ENCODE results near the gene CCL14. TPM values are rescaled to one million over a fixed set of nuclear protein-coding genes. Genes with fewer than 3 reads are reported as not detected.

CCL14 gene
- total RNA-seq, 4 donors from 2014 or later, result 6.3 to 8.3 (median 6.7) TPM

DNA sequence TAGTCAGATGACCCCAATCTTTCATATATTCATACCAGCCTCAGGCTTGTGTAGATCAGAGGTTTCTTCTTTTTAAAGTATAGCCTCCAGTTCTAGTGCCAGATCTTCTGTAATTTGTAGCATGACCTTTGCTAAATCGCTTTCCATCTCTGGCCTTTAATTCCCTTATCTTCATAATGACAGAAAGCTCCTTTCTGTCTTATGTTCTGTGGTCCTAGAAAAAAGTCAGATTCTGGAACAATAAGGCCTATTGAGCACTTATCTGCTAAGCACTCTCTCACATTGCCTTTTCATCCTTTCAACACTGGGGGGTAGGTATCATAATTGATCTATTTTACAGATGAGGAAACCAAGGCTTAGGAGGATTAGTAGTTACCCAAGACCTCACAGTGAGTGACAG is 14.5 kb downstream of the CCL14 start:
- DNase-seq, result no peak
- Histone ChIP-seq H3K9me3 (no peaks in the 10 kb centered on the region), H3K27me3 (no peaks in the 10 kb centered on the region), H3K36me3 (no peaks in the 10 kb centered on the region), H3K27ac (no peak overlapping the region), H3K4me3 (no peak overlapping the region), H3K4me1 (peaks cover 0 to 19% (median 0%) of the 10 kb centered on the region in 4 donors)
- TF ChIP-seq CTCF (IDR thresholded peaks at IDR 0.05), result no peak
- TF ChIP-seq POLR2A (IDR thresholded peaks at IDR 0.05), result no peak

DNA sequence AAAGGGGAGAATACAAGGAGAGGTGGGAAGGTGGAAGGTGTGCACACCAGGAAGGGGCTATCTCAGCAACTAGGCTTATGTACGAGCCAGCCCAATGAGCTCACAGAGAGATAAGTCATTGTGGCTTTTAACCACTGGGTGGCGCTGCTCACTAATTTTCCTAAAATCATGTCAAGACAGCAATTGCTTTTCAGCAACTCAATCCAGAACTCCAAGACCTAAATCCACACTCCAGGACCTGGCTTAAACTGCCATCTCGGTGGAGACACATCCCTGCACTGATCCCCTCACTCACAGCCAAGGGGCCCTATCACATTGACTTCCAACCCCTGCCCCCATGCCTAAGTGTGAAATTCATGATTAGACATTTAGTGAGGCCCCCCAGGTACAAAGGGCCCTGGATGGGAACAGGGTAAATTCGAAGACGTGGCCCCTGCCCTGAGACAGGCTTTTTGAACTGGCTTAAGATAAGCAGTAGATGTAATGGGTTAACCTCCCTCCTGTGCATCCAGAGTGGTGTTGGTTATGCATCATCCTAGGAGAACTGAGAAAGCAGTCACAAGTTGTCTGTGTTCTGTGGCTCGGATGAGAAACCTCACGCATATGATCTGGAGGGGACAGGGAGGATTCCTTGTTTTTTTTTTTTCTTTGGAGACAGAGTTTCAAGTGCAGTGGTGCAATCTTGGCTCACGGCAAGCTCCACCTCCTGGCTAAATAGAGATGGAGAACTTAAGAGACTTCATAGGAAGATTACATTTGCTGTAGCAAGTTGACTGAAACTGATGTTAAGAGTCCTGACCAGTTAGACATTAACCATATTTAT is 16.8 kb downstream of the CCL14 start:
- H3K4me3 ChIP-seq, result no peak overlapping the region
- H3K9me3 ChIP-seq, result no peaks in the 10 kb centered on the region
- DNase-seq, result peak; percentile 61 to 93 (median 73)
- peak overlapping the region in 1 of 4 donors; percentile 29 for H3K27ac ChIP-seq
- TF ChIP-seq CTCF (IDR thresholded peaks at IDR 0.05) (peak; percentile 75 to 93 (median 88)), POLR2A (IDR thresholded peaks at IDR 0.05) (no peak)
- H3K4me1 ChIP-seq, result peaks cover 0 to 19% (median 0%) of the 10 kb centered on the region in 4 donors
- H3K27me3 ChIP-seq, result no peaks in the 10 kb centered on the region
- H3K36me3 ChIP-seq, result no peaks in the 10 kb centered on the region

DNA sequence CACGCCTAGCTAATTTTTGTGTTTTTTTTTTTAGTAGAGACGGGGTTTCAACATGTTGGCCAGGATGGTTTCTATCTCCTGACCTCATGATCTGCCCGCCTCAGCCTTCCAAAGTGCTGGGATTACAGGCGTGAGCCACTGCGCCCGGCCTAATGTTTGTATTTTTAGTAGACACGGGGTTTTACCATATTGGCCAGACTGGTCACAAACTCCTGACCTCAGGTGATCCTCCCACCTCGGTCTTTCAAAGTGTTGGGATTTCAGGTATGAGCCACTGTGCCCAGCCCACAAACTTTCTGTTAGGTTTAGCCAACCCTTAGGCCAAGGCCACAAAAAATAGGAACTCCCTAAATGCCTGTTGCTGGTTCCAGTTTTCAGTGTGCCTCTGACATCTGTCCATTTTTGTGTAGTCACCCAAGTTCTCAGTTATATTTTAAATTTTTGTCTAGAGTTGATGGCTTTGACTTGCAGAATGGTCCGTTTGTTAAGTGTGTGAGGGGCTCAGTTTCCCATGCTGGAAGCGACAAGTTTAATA is 17.9 kb downstream of the CCL14 start:
- H3K9me3 ChIP-seq, result no peaks in the 10 kb centered on the region
- DNase-seq, result no peak
- H3K4me3 ChIP-seq, result no peak overlapping the region
- peaks cover 0 to 16% (median 0%) of the 10 kb centered on the region in 4 donors for H3K4me1 ChIP-seq
- TF ChIP-seq POLR2A (IDR thresholded peaks at IDR 0.05), result no peak
- no peak for TF ChIP-seq CTCF (IDR thresholded peaks at IDR 0.05)
- no peak overlapping the region for H3K27ac ChIP-seq
- no peaks in the 10 kb centered on the region for H3K27me3 ChIP-seq
- no peaks in the 10 kb centered on the region for H3K36me3 ChIP-seq

GRCh38 chr17:35965272-35965671 is 21.3 kb downstream of the CCL14 start:
- H3K4me3 ChIP-seq, result no peak overlapping the region
- H3K4me1 ChIP-seq, result peaks cover 0 to 8% (median 0%) of the 10 kb centered on the region in 4 donors
- no peak overlapping the region for H3K27ac ChIP-seq
- no peaks in the 10 kb centered on the region for H3K27me3 ChIP-seq
- no peaks in the 10 kb centered on the region for H3K9me3 ChIP-seq
- TF ChIP-seq CTCF (IDR thresholded peaks at IDR 0.05) (no peak), POLR2A (IDR thresholded peaks at IDR 0.05) (no peak)
- DNase-seq, result no peak
- H3K36me3 ChIP-seq, result no peaks in the 10 kb centered on the region

DNA sequence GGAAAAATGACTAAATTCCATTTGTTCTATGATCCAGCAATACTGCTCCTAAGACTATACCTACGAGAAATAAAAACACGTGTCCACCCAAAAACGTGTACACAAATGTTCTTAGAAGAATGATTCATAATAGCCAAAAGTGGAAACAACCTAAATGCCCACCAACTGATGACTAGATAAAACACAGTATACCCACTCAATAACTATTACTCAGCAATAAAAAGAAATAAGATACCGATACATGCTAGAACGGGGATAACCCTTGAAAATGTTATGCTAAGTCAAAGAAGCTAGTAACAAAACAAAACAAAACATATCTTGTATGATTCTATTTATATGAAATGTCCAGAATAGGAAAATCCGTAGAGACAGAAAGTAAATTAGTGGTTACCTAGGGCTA is 22.9 kb downstream of the CCL14 start:
- H3K9me3 ChIP-seq, result no peaks in the 10 kb centered on the region
- TF ChIP-seq POLR2A (IDR thresholded peaks at IDR 0.05) (no peak), CTCF (IDR thresholded peaks at IDR 0.05) (no peak)
- no peak overlapping the region for H3K4me3 ChIP-seq

More for the DNA sequence above, 22.9 kb downstream of the CCL14 start:
- no peaks in the 10 kb centered on the region for H3K27me3 ChIP-seq
- no peaks in the 10 kb centered on the region for H3K4me1 ChIP-seq
- no peak for DNase-seq
- no peaks in the 10 kb centered on the region for H3K36me3 ChIP-seq
- H3K27ac ChIP-seq, result no peak overlapping the region
